Hypothalamus (tissue), 51 donors: ENCODE data around the gene BRPF3.
"Not testable (repeated sequence)": the region's sequence is repeated elsewhere in the genome, so short reads cannot be mapped to it uniquely, and the experiment has no call there.

Source experiments
- DNase-seq, 51 donors: peaks; one replicate each; lab custom pipeline; 2025; lab: John Stamatoyannopoulos, UW

BRPF3 gene

DNA sequence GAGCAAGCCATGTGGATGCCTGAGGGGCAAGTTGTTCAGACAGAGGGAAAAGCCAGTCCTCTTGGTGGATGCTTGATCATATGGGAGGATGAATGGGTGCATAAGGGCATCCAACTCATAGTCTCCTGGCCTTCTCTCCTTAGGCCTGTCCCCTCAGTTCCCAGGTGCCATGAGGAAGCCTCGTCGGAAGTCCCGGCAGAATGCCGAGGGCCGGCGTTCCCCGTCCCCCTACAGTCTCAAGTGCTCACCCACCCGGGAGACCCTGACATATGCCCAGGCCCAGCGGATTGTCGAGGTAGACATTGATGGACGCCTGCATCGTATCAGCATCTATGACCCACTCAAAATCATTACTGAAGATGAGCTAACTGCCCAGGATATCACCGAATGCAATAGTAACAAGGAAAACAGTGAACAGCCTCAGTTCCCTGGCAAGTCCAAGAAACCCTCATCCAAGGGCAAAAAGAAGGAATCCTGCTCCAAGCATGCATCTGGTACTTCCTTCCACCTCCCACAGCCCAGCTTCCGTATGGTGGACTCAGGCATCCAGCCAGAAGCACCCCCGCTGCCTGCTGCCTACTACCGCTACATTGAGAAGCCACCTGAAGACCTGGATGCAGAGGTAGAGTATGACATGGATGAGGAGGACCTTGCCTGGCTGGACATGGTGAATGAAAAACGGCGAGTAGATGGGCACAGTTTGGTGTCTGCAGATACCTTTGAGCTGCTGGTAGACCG, 3.8 kb downstream of the BRPF3 start:
- DNase-seq: no peak

GRCh38 chr6:36200998-36201596, 4.6 kb downstream of the BRPF3 start:
- DNase-seq: no peak

DNA sequence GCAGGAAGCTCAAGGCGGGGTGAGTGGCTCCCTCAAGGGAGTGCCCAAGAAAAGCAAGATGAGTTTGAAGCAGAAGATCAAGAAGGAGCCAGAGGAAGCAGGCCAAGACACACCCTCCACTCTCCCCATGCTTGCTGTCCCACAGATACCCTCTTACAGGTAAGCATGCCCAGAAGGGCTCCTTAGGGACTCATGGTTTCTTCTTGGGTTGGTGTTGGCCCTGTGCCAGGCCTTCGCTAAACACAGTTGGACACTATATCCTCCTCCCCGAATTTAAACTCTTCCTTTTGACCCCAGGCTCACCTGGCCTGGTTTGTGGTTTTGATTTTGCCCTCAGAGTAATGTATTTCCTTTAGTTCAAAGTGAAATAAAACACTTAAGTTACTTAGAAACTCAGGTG, 5.1 kb downstream of the BRPF3 start:
- DNase-seq: no peak

DNA sequence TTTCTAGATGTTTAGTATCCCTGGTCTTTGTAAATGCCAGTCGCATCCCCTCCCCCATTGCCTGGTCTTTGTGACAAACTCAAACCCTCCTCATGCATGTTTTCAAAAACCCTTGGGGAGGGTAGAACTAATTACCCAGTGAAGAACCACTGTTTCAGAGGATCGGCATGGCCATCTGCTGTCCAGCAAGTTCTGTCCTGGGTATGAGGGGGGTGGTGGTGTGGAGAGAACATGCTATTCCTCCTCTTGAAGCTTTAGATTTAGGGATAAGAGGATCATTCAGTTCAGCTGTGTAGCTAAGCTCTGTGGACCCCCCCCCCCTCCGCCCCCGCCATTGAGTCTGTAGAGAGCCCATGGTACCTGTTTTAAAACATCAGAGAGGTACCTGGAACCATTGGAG, 5.6 kb downstream of the BRPF3 start:
- no peak for DNase-seq

DNA sequence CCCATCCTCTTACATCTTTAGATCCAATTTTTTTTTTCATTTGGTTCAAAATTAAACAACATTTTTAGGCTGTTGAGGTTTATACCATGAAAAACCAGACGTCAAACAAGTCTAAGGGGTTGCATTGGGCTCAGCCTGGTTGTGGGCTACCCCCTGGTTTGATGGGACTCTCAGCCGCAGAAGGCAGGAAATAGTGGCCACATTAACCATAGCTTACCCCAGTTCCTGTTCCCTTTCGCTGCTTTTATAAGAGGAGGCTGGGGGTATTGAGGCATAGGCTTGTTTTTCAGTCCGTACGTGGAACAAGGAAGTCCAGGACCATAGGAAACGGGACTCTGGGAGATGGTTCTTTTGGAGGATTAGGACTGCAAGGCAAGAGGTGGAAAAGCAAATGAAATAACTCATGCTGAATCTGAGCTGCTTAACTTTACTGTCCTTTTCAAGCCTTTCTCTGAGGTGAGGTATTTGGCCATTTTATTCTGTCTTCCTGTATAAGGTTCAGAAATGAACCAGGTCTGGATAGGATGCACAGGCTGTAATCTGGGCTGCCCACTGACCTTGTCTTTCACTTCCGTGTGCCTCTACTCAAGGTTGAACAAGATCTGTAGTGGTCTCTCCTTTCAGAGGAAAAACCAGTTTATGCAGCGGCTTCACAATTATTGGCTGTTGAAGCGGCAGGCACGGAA, 7.7 kb downstream of the BRPF3 start:
- DNase-seq: no peak

DNA sequence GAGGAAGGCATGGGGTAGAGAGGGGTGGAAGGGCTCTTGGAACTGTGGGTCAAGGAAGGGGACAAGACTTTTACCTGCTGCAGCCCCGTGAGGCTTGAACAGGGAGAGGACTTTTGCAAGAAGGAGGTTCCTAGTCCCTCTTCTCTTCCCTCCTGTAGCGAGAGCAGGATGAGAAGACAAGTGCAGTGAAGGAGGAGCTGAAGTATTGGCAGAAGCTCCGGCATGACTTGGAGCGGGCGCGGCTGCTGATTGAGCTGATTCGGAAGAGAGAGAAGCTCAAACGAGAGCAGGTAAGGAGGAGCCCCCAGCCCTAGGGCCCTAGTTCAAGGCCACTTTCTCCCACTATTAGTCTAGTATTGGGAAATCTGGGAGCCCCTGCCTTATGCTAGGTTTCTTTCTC, 10.6 kb downstream of the BRPF3 start:
- DNase-seq: no peak

DNA sequence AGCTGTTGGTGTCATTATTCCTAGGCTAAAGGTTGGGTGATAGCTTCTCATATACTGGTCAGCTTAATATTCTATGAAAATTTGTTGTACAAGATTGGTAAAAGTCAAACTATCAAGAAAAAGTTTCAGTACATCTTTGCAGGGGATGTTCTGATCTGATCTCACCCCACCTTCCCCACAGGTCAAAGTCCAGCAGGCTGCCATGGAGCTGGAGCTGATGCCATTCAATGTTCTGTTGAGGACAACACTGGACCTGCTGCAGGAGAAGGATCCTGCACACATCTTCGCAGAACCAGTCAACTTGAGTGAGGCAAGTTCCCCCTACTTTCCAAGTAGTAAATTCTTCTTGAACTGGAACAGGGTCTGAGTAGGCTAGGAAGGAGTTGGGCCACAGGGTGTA, 13.1 kb downstream of the BRPF3 start:
- DNase-seq: no peak

GRCh38 chr6:36210182-36210581, 13.6 kb downstream of the BRPF3 start:
- no peak for DNase-seq

DNA sequence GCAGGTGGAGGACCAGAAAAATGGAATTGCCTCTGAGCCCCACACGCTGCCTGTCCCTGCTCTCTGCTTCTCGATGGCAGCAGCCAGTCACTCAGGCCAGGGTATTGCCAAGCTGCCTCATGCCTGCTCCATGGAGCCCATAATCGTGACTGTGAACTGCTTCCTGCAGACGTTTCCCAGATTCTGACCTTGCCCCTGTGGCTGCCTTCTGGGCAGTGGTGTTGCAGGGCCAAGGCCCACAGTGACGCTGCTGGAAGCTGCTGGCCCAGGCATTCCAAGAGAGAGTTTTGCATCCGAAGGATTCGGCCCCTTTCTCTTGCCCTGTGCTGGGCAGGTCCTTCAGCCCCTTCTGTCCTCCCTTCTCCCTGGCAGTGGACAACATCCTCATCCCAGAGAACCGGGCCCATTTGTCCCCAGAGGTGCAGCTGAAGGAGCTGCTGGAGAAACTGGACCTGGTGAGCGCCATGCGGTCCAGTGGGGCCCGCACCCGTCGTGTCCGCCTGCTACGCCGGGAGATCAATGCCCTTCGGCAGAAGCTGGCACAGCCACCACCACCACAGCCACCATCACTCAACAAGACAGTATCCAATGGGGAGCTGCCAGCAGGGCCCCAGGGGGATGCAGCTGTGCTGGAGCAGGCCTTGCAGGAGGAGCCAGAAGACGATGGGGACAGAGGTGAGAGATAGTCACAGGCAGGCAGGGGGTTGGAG, 14.5 kb downstream of the BRPF3 start:
- DNase-seq: no peak

DNA sequence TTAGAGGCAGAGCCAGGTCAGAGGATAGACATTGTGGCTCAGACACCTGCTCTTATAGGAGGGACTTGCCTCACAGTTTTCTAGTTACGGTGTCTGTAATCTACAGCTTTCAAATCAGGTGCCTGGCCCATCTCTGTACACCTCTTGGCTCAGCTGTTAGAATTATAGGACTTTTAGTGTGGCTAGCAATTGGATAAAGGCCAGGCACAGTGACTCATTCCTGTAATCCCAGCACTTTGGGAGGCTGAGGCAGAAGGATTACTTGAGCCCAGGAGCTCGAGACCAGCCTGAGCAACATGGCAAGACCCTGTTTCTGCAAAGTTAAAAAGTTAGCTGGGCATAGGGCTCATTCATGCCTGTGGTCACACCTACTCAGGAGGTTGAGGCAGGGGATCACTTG, 20.0 kb downstream of the BRPF3 start:
- DNase-seq: no peak

- DNase-seq: no peak
Observed at GRCh38 chr6:36217188-36217587, 20.6 kb downstream of the BRPF3 start.

DNA sequence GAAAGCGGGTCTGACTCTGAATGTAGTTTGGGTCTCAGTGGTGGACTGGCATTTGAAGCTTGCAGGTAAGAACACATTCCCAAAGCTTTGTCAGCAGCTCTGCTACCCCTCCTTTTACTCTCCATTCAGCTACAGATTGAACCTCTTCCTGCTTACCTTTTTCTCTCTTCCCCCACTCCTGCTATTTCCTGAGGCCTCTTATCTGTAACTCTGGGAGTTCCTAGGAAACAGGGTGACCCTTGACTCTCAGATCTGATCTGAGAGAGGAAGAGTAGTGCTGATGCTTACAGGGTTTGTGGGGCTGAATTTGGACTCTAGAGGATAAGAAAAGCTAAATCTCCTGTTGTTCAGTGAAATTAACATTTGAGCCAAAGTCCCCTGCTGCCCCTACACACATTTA, 21.4 kb downstream of the BRPF3 start:
- no peak for DNase-seq

DNA sequence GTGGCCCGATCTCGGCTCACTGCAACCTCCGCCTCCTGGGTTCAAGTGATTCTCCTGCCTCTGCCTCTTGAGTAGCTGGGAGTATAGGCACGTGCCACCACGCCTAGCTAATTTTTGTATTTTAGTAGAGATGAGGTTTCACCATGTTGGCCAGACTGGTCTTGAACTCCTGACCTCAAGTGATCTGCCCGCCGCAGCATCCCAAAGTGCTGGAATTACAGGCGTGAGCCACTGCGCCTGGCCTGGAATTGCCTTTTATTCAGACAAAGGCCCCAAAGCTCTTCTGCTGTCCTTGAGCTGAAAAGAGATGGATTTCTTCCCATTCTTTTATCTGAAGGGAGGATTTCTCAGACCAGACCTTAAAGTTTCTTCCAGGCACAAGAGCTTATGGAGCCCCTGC, 22.0 kb downstream of the BRPF3 start:
- not testable (repeated sequence) for DNase-seq

DNA sequence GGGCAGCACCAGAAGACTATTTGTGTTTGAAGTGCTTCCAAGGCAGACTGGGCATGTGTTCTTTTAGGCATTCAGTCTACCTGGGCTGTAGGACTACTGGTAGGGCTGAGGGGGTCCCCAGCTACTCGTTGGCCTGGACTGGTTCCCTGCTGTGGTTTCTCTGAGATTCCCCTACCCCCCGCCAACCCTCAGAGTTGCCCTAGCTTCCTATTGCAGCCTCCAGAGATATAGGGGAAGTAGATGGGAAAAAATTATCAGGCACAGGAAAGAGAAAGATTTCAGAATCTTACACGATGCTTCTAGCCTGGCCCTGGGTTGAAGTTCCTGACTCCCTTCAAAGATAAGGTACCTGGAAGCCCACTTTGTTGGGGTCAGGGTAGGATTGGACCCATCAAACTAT, 22.5 kb downstream of the BRPF3 start:
- DNase-seq: no peak

GRCh38 chr6:36220226-36220625, 23.7 kb downstream of the BRPF3 start:
- DNase-seq: no peak

- DNase-seq: no peak
Observed at GRCh38 chr6:36221674-36222073, 25.1 kb downstream of the BRPF3 start.

DNA sequence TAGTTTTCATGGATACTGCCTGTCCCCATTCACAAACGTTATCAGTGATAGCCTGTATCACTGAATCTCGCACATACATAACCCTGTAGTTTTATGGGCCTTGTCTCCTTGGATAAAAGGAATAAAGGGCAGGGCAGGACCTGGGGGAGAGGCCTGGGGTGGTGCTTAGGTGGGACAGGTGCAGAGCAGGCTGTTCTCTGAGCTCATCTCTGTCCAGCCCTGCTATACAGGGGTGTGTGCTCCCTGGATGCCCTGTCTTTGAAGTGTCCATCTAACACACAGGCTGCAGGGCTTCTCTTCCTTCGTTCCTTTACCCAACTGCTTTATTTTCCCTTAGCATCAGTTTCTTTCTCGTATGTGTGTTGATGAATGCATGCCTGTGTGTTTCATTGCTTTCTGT, 26.4 kb downstream of the BRPF3 start:
- DNase-seq: no peak

GRCh38 chr6:36223706-36224105, 27.2 kb downstream of the BRPF3 start:
- DNase-seq: no peak

GRCh38 chr6:36224918-36225461, 28.4 kb downstream of the BRPF3 start:
- DNase-seq: no peak

DNA sequence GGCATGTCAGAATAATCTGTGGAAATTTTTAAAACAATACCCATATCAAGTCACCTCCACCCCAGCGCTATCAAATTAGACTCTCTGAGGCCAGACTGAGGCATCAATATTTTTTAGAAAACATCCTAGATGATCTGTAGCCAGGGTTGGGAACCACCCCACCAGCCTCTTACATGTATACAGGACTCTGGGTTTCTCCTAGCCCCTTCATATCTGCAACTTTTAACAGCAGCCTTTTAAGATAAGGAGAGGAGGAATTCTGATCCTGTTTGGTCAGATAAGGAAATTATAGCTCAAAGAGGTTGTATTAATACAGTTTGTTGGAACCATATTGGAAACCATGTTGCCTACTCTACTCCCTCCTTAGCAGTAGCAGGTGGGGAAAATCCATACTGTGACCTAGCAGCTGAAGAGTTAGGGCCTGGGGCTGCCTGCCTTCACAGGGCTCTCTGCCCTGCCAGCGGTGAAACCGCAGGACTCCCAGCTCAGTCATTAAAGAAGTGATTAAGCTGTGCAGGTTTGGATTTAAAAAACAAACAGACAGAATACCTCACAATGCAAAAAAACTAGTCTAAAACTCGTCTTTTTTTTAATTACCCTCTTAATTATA, 30.0 kb downstream of the BRPF3 start:
- no peak for DNase-seq
